GM19193 (cell line): Measurements from ENCODE around the gene SSU72.

Source experiments
- POLR2A ChIP-seq: IDR thresholded peaks from 4 replicates; pipeline ENCODE4 v1.6.1; 2011; ENCODE audit not compliant: insufficient read depth, insufficient read length; ENCODE audit errors: extremely low read depth

Gene SSU72

GRCh38 chr1:1507305-1507704, 67.4 kb downstream of the SSU72 start:
- no peak for TF ChIP-seq POLR2A
